C4-2B (cell line): Measurements from ENCODE around the gene ASCL1.

ENCODE experiments used
- H3K27ac ChIP-seq: fragments of 450-650 bp; 2 replicates; pipeline ENCODE4 v1.5.1; 2017
- CTCF ChIP-seq: fragments of 450-650 bp; conservative IDR thresholded peaks from 2 replicates; pipeline ENCODE4 v1.5.1; 2017; ENCODE audit warnings: mild to moderate bottlenecking
- ZFX ChIP-seq: fragments of 450-650 bp; IDR thresholded peaks from 2 replicates; pipeline ENCODE4 v1.6.1; 2017

The ASCL1 gene

GRCh38 chr12:102916252-102917025, 41.0 kb upstream of the ASCL1 start:
- TF ChIP-seq CTCF: no peak
- H3K27ac ChIP-seq: no peak overlapping the region

- H3K27ac ChIP-seq: no peak within 1 kb of the TSS
These were observed 40.3 kb upstream of the ASCL1 start, which contains the start of gene PAH for GRCh38 chr12:102917026-102917787. Gene PAH, minus strand, starts transcription at chr12:102917244. Its CDS starts 114 bp downstream, at chr12:102917130.

GRCh38 chr12:102918840-102919239, 38.6 kb upstream of the ASCL1 start:
- no peak overlapping the region for H3K27ac ChIP-seq
- TF ChIP-seq ZFX (no peak), CTCF (no peak)

More at GRCh38 chr12:102917026-102917787, 40.3 kb upstream of the ASCL1 start, which contains the start of gene PAH:
- TF ChIP-seq ZFX: no peak
- no peak for TF ChIP-seq CTCF

GRCh38 chr12:102920271-102920670, 37.2 kb upstream of the ASCL1 start:
- TF ChIP-seq ZFX (no peak), CTCF (no peak)
- H3K27ac ChIP-seq: no peak overlapping the region

- no peak for TF ChIP-seq ZFX
- TF ChIP-seq CTCF: no peak
- H3K27ac ChIP-seq: no peak overlapping the region
These were observed 36.2 kb upstream of the ASCL1 start for GRCh38 chr12:102921240-102921639.

GRCh38 chr12:102927220-102927619, 30.3 kb upstream of the ASCL1 start:
- H3K27ac ChIP-seq: no peak overlapping the region
- TF ChIP-seq ZFX (no peak), CTCF (no peak)

- H3K27ac ChIP-seq: no peak overlapping the region
- TF ChIP-seq CTCF: no peak
- no peak for TF ChIP-seq ZFX
These were observed 24.3 kb upstream of the ASCL1 start for GRCh38 chr12:102933168-102933567.
